Measurements from ENCODE around the gene PRIMA1. TPM values are rescaled to one million over a fixed set of nuclear protein-coding genes. Genes with fewer than 3 reads are reported as not detected.

Gene PRIMA1
- total RNA-seq, 1 donor from 2014 or later: 2.4 TPM

DNA sequence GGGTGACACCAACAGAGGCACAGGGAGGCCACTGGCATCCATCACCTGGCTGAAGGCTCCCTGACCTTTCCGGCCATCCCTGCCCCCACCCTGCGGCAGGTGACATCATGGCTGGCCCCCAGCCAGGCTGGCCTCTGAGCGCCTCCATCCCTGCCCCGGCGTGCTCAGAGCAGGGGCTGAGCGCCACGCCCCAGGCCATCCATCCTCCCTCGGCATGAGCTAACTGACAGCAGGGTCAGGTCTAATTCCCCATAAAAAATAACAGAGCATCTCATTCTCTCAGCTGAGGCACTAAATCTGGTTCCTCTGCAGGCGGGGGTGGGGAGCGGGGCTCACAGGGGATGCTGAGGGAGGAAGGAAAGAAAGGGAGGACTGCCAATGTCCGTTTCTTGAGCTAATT lies 50.7 kb downstream of the PRIMA1 start:
- H3K9me3 Mint-ChIP-seq (ENCODE audit: unreplicated experiment): peaks cover 5% of the 10 kb centered on the region
- no peaks in the 10 kb centered on the region for H3K36me3 Mint-ChIP-seq (ENCODE audit: unreplicated experiment)
- peaks cover 23% of the 10 kb centered on the region for H3K4me1 Mint-ChIP-seq (ENCODE audit: low read depth, unreplicated experiment)
- H3K27ac Mint-ChIP-seq (ENCODE audit: unreplicated experiment): no peak overlapping the region
- no peak overlapping the region for H3K4me3 Mint-ChIP-seq (ENCODE audit: unreplicated experiment)
- no peak for DNase-seq
- peaks cover 13% of the 10 kb centered on the region for H3K27me3 Mint-ChIP-seq (ENCODE audit: unreplicated experiment)
- TF ChIP-seq, protein P1, sequence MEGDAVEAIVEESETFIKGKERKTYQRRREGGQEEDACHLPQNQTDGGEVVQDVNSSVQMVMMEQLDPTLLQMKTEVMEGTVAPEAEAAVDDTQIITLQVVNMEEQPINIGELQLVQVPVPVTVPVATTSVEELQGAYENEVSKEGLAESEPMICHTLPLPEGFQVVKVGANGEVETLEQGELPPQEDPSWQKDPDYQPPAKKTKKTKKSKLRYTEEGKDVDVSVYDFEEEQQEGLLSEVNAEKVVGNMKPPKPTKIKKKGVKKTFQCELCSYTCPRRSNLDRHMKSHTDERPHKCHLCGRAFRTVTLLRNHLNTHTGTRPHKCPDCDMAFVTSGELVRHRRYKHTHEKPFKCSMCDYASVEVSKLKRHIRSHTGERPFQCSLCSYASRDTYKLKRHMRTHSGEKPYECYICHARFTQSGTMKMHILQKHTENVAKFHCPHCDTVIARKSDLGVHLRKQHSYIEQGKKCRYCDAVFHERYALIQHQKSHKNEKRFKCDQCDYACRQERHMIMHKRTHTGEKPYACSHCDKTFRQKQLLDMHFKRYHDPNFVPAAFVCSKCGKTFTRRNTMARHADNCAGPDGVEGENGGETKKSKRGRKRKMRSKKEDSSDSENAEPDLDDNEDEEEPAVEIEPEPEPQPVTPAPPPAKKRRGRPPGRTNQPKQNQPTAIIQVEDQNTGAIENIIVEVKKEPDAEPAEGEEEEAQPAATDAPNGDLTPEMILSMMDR (IDR thresholded peaks at IDR 0.05; ENCODE audit: partially characterized antibody, unreplicated experiment): no peak

DNA sequence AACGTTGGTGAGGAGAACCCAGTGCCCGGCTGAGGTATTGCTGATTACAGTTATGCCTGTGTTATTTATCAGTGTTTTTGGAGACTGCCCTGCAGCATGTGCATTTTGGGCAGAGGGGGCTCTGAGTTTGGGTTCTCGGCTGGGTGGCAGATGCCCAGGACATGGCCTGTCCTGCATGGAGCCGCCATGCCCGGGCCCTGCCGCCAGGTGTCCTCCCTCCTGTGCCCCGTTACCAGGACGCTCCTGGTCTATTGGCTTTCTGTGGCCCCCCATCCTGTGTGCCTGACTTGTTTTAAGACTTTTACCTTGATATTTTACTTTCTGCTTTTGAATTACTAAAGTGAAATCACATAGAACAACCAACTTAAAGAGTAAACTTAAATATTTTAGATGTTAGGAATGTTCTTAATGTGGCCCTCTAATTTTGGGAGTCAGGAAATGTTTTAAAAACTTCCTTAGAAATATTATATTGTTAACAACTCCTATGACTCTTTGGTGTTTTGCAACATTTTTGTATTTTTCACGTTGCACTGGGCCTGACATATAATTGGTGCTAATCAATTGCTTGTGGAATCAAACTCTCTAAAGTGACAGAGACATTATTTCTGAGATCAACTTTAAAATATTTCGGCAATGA lies 51.8 kb downstream of the PRIMA1 start:
- H3K9me3 Mint-ChIP-seq (ENCODE audit: unreplicated experiment): no peaks in the 10 kb centered on the region

DNA sequence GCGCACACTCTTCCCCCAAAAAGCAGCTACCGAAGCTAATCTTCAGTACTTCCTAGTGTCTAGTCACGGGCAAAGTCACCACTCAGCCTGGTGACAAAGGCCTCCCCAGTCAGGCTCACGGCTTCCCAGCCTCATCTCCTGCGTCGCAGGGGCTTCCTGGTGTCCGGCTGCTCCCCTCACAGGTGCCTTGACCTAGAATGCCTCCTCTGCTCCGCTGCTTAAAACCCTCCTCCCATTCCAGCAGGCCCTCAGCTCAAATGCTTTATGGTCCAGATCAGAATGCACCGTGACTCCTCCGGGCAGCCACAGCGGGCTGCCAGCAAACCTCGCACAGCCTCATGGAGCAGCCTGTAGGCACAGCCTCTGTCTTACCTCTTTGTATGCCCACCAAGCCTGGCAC lies 53.1 kb downstream of the PRIMA1 start:
- H3K9me3 Mint-ChIP-seq (ENCODE audit: unreplicated experiment): no peaks in the 10 kb centered on the region
- H3K4me1 Mint-ChIP-seq (ENCODE audit: low read depth, unreplicated experiment): peaks cover 8% of the 10 kb centered on the region
- TF ChIP-seq, protein P1 (IDR thresholded peaks at IDR 0.05; ENCODE audit: partially characterized antibody, unreplicated experiment): no peak
- DNase-seq: no peak
- peaks cover 11% of the 10 kb centered on the region for H3K27me3 Mint-ChIP-seq (ENCODE audit: unreplicated experiment)
- no peaks in the 10 kb centered on the region for H3K36me3 Mint-ChIP-seq (ENCODE audit: unreplicated experiment)
- H3K4me3 Mint-ChIP-seq (ENCODE audit: unreplicated experiment): no peak overlapping the region
- no peak overlapping the region for H3K27ac Mint-ChIP-seq (ENCODE audit: unreplicated experiment)

More for the DNA sequence above, 51.8 kb downstream of the PRIMA1 start:
- Mint-ChIP-seq H3K27ac (ENCODE audit: unreplicated experiment) (no peak overlapping the region), H3K4me3 (ENCODE audit: unreplicated experiment) (no peak overlapping the region), H3K4me1 (ENCODE audit: low read depth, unreplicated experiment) (peaks cover 15% of the 10 kb centered on the region), H3K27me3 (ENCODE audit: unreplicated experiment) (peaks cover 12% of the 10 kb centered on the region), H3K36me3 (ENCODE audit: unreplicated experiment) (no peaks in the 10 kb centered on the region)
- DNase-seq: no peak
- TF ChIP-seq, protein P1 (IDR thresholded peaks at IDR 0.05; ENCODE audit: partially characterized antibody, unreplicated experiment): peak; percentile 44

DNA sequence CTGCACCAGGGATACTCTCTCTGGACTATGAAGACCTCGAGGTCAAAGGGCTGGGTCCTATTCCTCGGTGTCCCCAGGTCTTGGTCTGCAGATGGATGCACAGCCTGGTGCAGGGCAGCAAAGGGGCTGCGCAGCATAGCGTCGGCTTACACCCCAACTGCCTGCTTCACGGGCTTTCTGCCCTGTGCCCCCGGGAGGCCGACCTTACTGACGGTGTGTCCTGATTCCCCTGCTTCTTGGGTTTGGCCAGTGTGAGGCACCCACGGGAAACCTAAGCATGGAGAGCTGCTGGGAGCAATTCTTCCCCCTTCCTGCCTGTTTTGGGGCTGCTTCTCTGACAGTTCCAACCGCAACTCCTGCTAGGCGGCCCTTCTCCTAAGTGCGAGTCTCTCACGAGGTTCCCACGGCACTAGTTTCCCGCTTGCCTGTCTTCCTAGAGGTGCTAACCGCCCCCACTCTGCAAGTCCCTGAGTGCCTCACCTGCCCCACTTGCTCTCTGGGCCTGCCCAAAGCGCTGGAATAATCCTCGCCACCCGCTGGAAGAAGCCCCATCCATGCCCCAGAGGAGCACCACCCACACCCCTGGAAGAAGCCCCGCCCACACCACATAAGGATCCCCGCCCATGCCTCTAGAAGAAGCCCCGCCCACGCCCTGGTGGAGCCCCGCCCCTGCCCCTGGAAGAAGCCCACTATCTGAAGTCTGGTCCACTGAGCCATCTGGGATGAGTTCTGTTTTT lies 54.0 kb downstream of the PRIMA1 start:
- TF ChIP-seq, protein P1 (IDR thresholded peaks at IDR 0.05; ENCODE audit: partially characterized antibody, unreplicated experiment): no peak
- no peak overlapping the region for H3K27ac Mint-ChIP-seq (ENCODE audit: unreplicated experiment)
- H3K36me3 Mint-ChIP-seq (ENCODE audit: unreplicated experiment): no peaks in the 10 kb centered on the region
- H3K4me1 Mint-ChIP-seq (ENCODE audit: low read depth, unreplicated experiment): peaks cover 8% of the 10 kb centered on the region
- H3K4me3 Mint-ChIP-seq (ENCODE audit: unreplicated experiment): no peak overlapping the region
- no peak for DNase-seq
- no peaks in the 10 kb centered on the region for H3K9me3 Mint-ChIP-seq (ENCODE audit: unreplicated experiment)
- peaks cover 14% of the 10 kb centered on the region for H3K27me3 Mint-ChIP-seq (ENCODE audit: unreplicated experiment)

DNA sequence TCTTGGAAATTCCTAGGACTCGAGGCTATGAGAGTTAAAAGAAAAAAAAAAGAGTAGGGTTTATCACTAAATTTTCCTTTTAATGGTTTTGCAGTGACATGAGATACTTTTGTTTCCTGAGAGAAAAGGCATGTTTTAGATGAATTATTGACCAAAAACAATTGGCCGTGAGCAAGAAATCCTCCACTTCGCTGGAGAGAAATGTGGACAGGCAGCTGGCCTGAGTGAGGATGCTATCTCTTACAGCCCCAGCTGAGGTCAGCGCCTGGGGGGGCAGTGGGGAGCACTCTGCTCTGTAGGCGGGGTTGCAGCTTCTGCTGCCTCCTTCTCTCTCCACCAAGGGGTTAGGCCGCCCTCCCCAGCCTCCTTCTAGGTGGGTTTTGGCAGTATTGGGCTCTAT lies 54.7 kb downstream of the PRIMA1 start:
- Mint-ChIP-seq H3K36me3 (ENCODE audit: unreplicated experiment) (no peaks in the 10 kb centered on the region), H3K9me3 (ENCODE audit: unreplicated experiment) (no peaks in the 10 kb centered on the region), H3K4me1 (ENCODE audit: low read depth, unreplicated experiment) (peaks cover 8% of the 10 kb centered on the region), H3K27ac (ENCODE audit: unreplicated experiment) (no peak overlapping the region), H3K27me3 (ENCODE audit: unreplicated experiment) (peaks cover 14% of the 10 kb centered on the region), H3K4me3 (ENCODE audit: unreplicated experiment) (no peak overlapping the region)
- TF ChIP-seq, protein P1 (IDR thresholded peaks at IDR 0.05; ENCODE audit: partially characterized antibody, unreplicated experiment): no peak
- no peak for DNase-seq
